Measurements from ENCODE around the gene XRCC4. TPM values are rescaled to one million over a fixed set of nuclear protein-coding genes. Genes with fewer than 3 reads are reported as not detected.

The XRCC4 gene
- total RNA-seq, 1 experiment from 2014 or later: 12.2 TPM

GRCh38 chr5:83092619-83093018 is 15.3 kb downstream of the XRCC4 start:
- Histone ChIP-seq H3K27me3 (ENCODE audit: control insufficient read depth, insufficient read depth, low read length) (no peaks in the 10 kb centered on the region), H3K36me3 (replicated peaks; ENCODE audit: control insufficient read depth, insufficient read depth, low read length) (no peaks in the 10 kb centered on the region), H3K4me3 (ENCODE audit: insufficient read depth, low read depth, low read length) (no peak overlapping the region)
- no peak for DNase-seq

GRCh38 chr5:83093692-83094091 is 16.3 kb downstream of the XRCC4 start:
- Histone ChIP-seq H3K36me3 (replicated peaks; ENCODE audit: control insufficient read depth, insufficient read depth, low read length) (no peaks in the 10 kb centered on the region), H3K4me3 (ENCODE audit: insufficient read depth, low read depth, low read length) (no peak overlapping the region), H3K27me3 (ENCODE audit: control insufficient read depth, insufficient read depth, low read length) (no peaks in the 10 kb centered on the region)
- DNase-seq: no peak

GRCh38 chr5:83095163-83095956 is 18.0 kb downstream of the XRCC4 start:
- H3K36me3 ChIP-seq (replicated peaks; ENCODE audit: control insufficient read depth, insufficient read depth, low read length): no peaks in the 10 kb centered on the region
- H3K27me3 ChIP-seq (ENCODE audit: control insufficient read depth, insufficient read depth, low read length): no peaks in the 10 kb centered on the region
- DNase-seq: no peak
- no peak overlapping the region for H3K4me3 ChIP-seq (ENCODE audit: insufficient read depth, low read depth, low read length)

- no peak overlapping the region for H3K4me3 ChIP-seq (ENCODE audit: insufficient read depth, low read depth, low read length)
- no peak for DNase-seq
Measured at GRCh38 chr5:83095957-83096539, 18.7 kb downstream of the XRCC4 start.

GRCh38 chr5:83096660-83097339 is 19.5 kb downstream of the XRCC4 start:
- no peak for DNase-seq
- Histone ChIP-seq H3K4me3 (ENCODE audit: insufficient read depth, low read depth, low read length) (no peak overlapping the region), H3K27me3 (ENCODE audit: control insufficient read depth, insufficient read depth, low read length) (no peaks in the 10 kb centered on the region), H3K36me3 (replicated peaks; ENCODE audit: control insufficient read depth, insufficient read depth, low read length) (no peaks in the 10 kb centered on the region)

More at GRCh38 chr5:83095957-83096539, 18.7 kb downstream of the XRCC4 start:
- H3K27me3 ChIP-seq (ENCODE audit: control insufficient read depth, insufficient read depth, low read length): no peaks in the 10 kb centered on the region
- no peaks in the 10 kb centered on the region for H3K36me3 ChIP-seq (replicated peaks; ENCODE audit: control insufficient read depth, insufficient read depth, low read length)

GRCh38 chr5:83097689-83098231 is 20.4 kb downstream of the XRCC4 start:
- DNase-seq: no peak
- Histone ChIP-seq H3K4me3 (ENCODE audit: insufficient read depth, low read depth, low read length) (no peak overlapping the region), H3K27me3 (ENCODE audit: control insufficient read depth, insufficient read depth, low read length) (no peaks in the 10 kb centered on the region), H3K36me3 (replicated peaks; ENCODE audit: control insufficient read depth, insufficient read depth, low read length) (no peaks in the 10 kb centered on the region)

GRCh38 chr5:83099001-83099400 is 21.7 kb downstream of the XRCC4 start:
- no peak for DNase-seq
- Histone ChIP-seq H3K36me3 (replicated peaks; ENCODE audit: control insufficient read depth, insufficient read depth, low read length) (no peaks in the 10 kb centered on the region), H3K4me3 (ENCODE audit: insufficient read depth, low read depth, low read length) (no peak overlapping the region), H3K27me3 (ENCODE audit: control insufficient read depth, insufficient read depth, low read length) (no peaks in the 10 kb centered on the region)

GRCh38 chr5:83099445-83099844 is 22.1 kb downstream of the XRCC4 start:
- peak; percentile 9 for DNase-seq
- H3K36me3 ChIP-seq (replicated peaks; ENCODE audit: control insufficient read depth, insufficient read depth, low read length): no peaks in the 10 kb centered on the region
- no peak overlapping the region for H3K4me3 ChIP-seq (ENCODE audit: insufficient read depth, low read depth, low read length)
- no peaks in the 10 kb centered on the region for H3K27me3 ChIP-seq (ENCODE audit: control insufficient read depth, insufficient read depth, low read length)

- no peaks in the 10 kb centered on the region for H3K36me3 ChIP-seq (replicated peaks; ENCODE audit: control insufficient read depth, insufficient read depth, low read length)
- no peak overlapping the region for H3K4me3 ChIP-seq (ENCODE audit: insufficient read depth, low read depth, low read length)
- H3K27me3 ChIP-seq (ENCODE audit: control insufficient read depth, insufficient read depth, low read length): no peaks in the 10 kb centered on the region
- no peak for DNase-seq
Measured at GRCh38 chr5:83101514-83101913, 24.2 kb downstream of the XRCC4 start.

GRCh38 chr5:83102364-83102980 is 25.1 kb downstream of the XRCC4 start:
- Histone ChIP-seq H3K36me3 (replicated peaks; ENCODE audit: control insufficient read depth, insufficient read depth, low read length) (no peaks in the 10 kb centered on the region), H3K4me3 (ENCODE audit: insufficient read depth, low read depth, low read length) (no peak overlapping the region), H3K27me3 (ENCODE audit: control insufficient read depth, insufficient read depth, low read length) (no peaks in the 10 kb centered on the region)
- DNase-seq: no peak

- no peak for DNase-seq
Measured at GRCh38 chr5:83104021-83104420, 26.7 kb downstream of the XRCC4 start.

GRCh38 chr5:83107692-83108420 is 30.5 kb downstream of the XRCC4 start:
- Histone ChIP-seq H3K27me3 (ENCODE audit: control insufficient read depth, insufficient read depth, low read length) (no peaks in the 10 kb centered on the region), H3K36me3 (replicated peaks; ENCODE audit: control insufficient read depth, insufficient read depth, low read length) (no peaks in the 10 kb centered on the region; the same call in 1 of the 2 replicates), H3K4me3 (ENCODE audit: insufficient read depth, low read depth, low read length) (no peak overlapping the region)
- no peak for DNase-seq

More at GRCh38 chr5:83104021-83104420, 26.7 kb downstream of the XRCC4 start:
- H3K36me3 ChIP-seq (replicated peaks; ENCODE audit: control insufficient read depth, insufficient read depth, low read length): no peaks in the 10 kb centered on the region
- H3K27me3 ChIP-seq (ENCODE audit: control insufficient read depth, insufficient read depth, low read length): no peaks in the 10 kb centered on the region
- H3K4me3 ChIP-seq (ENCODE audit: insufficient read depth, low read depth, low read length): no peak overlapping the region

GRCh38 chr5:83109380-83109779 is 32.0 kb downstream of the XRCC4 start:
- Histone ChIP-seq H3K4me3 (ENCODE audit: insufficient read depth, low read depth, low read length) (no peak overlapping the region), H3K27me3 (ENCODE audit: control insufficient read depth, insufficient read depth, low read length) (no peaks in the 10 kb centered on the region), H3K36me3 (replicated peaks; ENCODE audit: control insufficient read depth, insufficient read depth, low read length) (no peaks in the 10 kb centered on the region; the same call in 1 of the 2 replicates)
- DNase-seq: no peak

GRCh38 chr5:83115816-83116215 is 38.5 kb downstream of the XRCC4 start:
- H3K4me3 ChIP-seq (ENCODE audit: insufficient read depth, low read depth, low read length): no peak overlapping the region
- DNase-seq: no peak
- no peaks in the 10 kb centered on the region for H3K27me3 ChIP-seq (ENCODE audit: control insufficient read depth, insufficient read depth, low read length)
- H3K36me3 ChIP-seq (replicated peaks; ENCODE audit: control insufficient read depth, insufficient read depth, low read length): no peaks in the 10 kb centered on the region

Data from H7 (cell line).